Stimulated activated naive CD8-positive, alpha-beta T cell treated with anti-CD3 and anti-CD28 coated beads, Interleukin-15, Interleukin-2, amounts not matched to agents 100 ng/mL and 50 ng/mL, for 24 hours (primary cell): Measurements from ENCODE around the gene CRADD.
"Not testable (repeated sequence)": the region's sequence is repeated elsewhere in the genome, so short reads cannot be mapped to it uniquely, and the experiment has no call there.

Source experiments
- H3K27ac Mint-ChIP-seq: one replicate; pipeline ENCODE4 v1.8.0; 2021; ENCODE audit warnings: mild to moderate bottlenecking, mixed read lengths
- H3K27me3 Mint-ChIP-seq: one replicate; pipeline ENCODE4 v1.8.0; 2021; ENCODE audit warnings: mixed read lengths
- H3K36me3 Mint-ChIP-seq: one replicate; pipeline ENCODE4 v1.8.0; 2021; ENCODE audit warnings: low read depth, mixed read lengths
- H3K4me1 Mint-ChIP-seq: one replicate; pipeline ENCODE4 v1.8.0; 2021; ENCODE audit warnings: low read depth, mixed read lengths
- H3K4me3 Mint-ChIP-seq: one replicate; pipeline ENCODE4 v1.8.0; 2021; ENCODE audit warnings: mild to moderate bottlenecking, mixed read lengths
- H3K9me3 Mint-ChIP-seq: one replicate; pipeline ENCODE4 v1.8.0; 2021; ENCODE audit warnings: mixed read lengths

Gene CRADD

GRCh38 chr12:93746572-93747168 is 69.5 kb downstream of the CRADD start:
- H3K27me3 Mint-ChIP-seq: no peaks in the 10 kb centered on the region
- no peaks in the 10 kb centered on the region for H3K36me3 Mint-ChIP-seq
- H3K9me3 Mint-ChIP-seq: no peaks in the 10 kb centered on the region

DNA sequence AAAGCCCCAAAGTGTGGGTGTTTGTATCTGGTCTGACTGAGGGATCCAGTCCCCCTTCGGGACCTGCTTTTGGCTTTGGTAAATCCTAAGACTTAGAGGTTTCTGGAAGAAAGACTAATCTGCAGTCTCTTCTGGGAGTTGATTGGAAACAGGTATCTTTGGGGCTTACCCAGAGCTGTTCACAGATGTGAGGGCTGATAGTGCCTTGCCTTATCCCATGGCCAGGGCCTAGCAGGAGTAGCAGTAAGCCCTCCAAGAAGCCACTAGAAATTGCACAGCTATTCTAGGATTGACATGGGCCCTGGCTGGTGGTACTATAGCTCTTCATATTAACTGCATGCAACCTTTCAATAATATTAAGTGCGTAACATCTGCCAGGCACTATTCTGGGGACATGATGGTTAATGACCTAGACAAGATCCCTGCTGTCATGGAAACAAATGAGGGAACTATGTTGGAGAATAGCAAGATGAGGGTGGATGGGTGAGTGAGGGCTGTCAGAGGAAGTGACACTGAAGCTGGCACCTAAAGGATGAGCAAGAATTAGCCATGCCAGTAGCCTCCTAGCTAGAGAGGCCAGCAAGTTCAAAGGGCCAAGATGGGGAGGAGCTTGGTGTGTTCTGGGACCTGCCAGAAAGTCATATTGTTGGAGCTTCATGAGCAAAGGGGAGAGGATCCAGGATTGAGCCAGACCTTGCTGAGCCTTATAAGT is 71.7 kb downstream of the CRADD start:
- Mint-ChIP-seq H3K9me3 (peaks cover 11% of the 10 kb centered on the region), H3K36me3 (peaks cover 13% of the 10 kb centered on the region), H3K27me3 (no peaks in the 10 kb centered on the region), H3K27ac (no peak overlapping the region), H3K4me3 (no peak overlapping the region), H3K4me1 (peaks cover 12% of the 10 kb centered on the region)

More at GRCh38 chr12:93746572-93747168, 69.5 kb downstream of the CRADD start:
- no peak overlapping the region for H3K4me3 Mint-ChIP-seq
- H3K4me1 Mint-ChIP-seq: peaks cover 20% of the 10 kb centered on the region
- H3K27ac Mint-ChIP-seq: no peak overlapping the region

GRCh38 chr12:93749515-93749914 is 72.3 kb downstream of the CRADD start:
- Mint-ChIP-seq H3K9me3 (peaks cover 14% of the 10 kb centered on the region), H3K27ac (no peak overlapping the region), H3K27me3 (no peaks in the 10 kb centered on the region)

GRCh38 chr12:93750056-93750455 is 72.9 kb downstream of the CRADD start:
- H3K9me3 Mint-ChIP-seq: peaks cover 19% of the 10 kb centered on the region
- no peak overlapping the region for H3K4me3 Mint-ChIP-seq
- H3K36me3 Mint-ChIP-seq: peaks cover 20% of the 10 kb centered on the region
- peaks cover 11% of the 10 kb centered on the region for H3K4me1 Mint-ChIP-seq
- no peaks in the 10 kb centered on the region for H3K27me3 Mint-ChIP-seq
- H3K27ac Mint-ChIP-seq: no peak overlapping the region

More at GRCh38 chr12:93749515-93749914, 72.3 kb downstream of the CRADD start:
- peaks cover 12% of the 10 kb centered on the region for H3K4me1 Mint-ChIP-seq
- no peak overlapping the region for H3K4me3 Mint-ChIP-seq
- H3K36me3 Mint-ChIP-seq: peaks cover 17% of the 10 kb centered on the region

DNA sequence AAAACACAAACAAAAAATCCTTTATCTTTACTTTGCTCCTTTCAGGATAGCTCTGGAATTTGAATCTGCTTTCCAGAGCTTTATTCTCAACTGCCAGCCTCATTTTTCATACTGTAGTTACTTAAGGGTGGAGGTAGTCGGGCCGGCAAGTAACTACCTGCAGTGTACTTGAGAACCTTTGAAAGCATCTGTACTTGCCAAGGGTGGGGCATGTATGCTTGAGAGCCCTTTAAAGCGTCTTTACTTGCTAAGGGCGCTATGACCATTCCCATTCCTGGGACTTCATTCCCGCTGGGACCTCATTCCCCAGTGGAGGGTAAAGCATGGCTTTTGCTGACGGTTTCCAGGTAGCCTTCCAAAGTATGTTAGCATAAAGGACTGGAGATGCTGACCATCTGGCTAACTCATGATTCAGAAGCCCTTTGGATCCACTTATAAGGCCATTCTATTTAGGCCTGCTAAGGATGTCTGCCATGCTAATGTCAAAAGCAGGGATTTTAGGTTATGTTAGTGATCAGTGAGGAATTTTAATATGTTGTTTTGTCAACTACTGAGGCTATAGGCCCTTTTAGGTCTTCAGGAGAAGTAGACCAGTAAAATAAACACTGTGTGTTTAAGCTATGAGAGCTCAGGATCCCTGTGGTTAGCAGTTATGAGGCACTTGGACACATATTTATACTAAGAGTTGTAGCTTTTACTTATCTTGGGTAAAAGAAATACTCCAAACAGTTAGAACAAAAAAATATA is 74.9 kb downstream of the CRADD start:
- peaks cover 20% of the 10 kb centered on the region for H3K36me3 Mint-ChIP-seq

DNA sequence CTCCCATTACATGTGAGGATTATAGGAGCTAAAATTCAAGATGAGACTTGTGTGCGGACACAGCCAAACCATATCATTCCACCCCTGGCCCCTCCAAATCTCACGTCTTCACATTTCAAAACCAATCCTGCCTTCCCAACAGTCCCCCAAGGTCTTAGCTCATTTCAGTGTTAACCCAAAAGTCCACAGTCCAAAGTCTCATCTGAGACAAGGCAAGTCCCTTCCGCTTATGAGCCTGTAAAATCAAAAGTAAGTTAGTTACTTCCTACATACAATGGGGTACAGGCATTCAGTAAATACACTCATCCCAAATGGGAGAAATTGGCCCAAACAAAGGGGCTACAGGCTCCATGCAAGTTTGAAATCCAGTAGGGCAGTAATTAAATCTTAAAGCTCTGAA is 76.1 kb downstream of the CRADD start:
- H3K27me3 Mint-ChIP-seq: no peaks in the 10 kb centered on the region
- peaks cover 20% of the 10 kb centered on the region for H3K36me3 Mint-ChIP-seq
- H3K27ac Mint-ChIP-seq: no peak overlapping the region
- no peak overlapping the region for H3K4me3 Mint-ChIP-seq
- peaks cover 19% of the 10 kb centered on the region for H3K9me3 Mint-ChIP-seq
- H3K4me1 Mint-ChIP-seq: peaks cover 5% of the 10 kb centered on the region

More for the DNA sequence above, 74.9 kb downstream of the CRADD start:
- Mint-ChIP-seq H3K27me3 (no peaks in the 10 kb centered on the region), H3K27ac (no peak overlapping the region), H3K4me3 (no peak overlapping the region), H3K9me3 (peaks cover 19% of the 10 kb centered on the region), H3K4me1 (no peaks in the 10 kb centered on the region)

- H3K36me3 Mint-ChIP-seq: peaks cover 20% of the 10 kb centered on the region
- no peak overlapping the region for H3K27ac Mint-ChIP-seq
- peaks cover 6% of the 10 kb centered on the region for H3K4me1 Mint-ChIP-seq
- no peaks in the 10 kb centered on the region for H3K27me3 Mint-ChIP-seq
- peaks cover 19% of the 10 kb centered on the region for H3K9me3 Mint-ChIP-seq
- no peak overlapping the region for H3K4me3 Mint-ChIP-seq
These were observed 76.8 kb downstream of the CRADD start for GRCh38 chr12:93753838-93754429.

- H3K27ac Mint-ChIP-seq, H3K27me3 Mint-ChIP-seq, H3K4me3 Mint-ChIP-seq: not testable (repeated sequence)
- H3K9me3 Mint-ChIP-seq: peaks cover 19% of the 10 kb centered on the region
- H3K36me3 Mint-ChIP-seq: peaks cover 20% of the 10 kb centered on the region
- H3K4me1 Mint-ChIP-seq: peaks cover 12% of the 10 kb centered on the region
These were observed 77.7 kb downstream of the CRADD start for GRCh38 chr12:93754859-93755258.

DNA sequence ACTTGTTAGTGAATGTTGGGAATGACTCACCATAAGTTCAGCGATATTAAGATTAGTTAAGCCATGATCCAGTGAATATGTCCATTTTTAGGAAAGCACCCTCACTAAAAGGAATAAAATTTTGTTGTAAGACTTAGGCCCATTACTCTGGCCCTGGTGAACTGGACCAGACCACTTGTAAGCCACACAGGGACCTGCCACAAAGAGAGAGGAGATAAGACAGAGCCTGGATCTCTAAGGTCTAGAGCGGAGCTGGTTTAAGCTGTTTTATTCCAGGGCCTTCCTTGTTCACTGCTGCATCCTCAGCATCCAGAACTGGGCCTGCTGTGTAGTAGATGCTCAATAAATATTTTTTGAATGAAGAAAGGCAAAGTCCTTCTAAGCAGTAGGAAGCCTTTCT is 79.1 kb downstream of the CRADD start:
- Mint-ChIP-seq H3K9me3 (peaks cover 19% of the 10 kb centered on the region), H3K36me3 (peaks cover 20% of the 10 kb centered on the region), H3K27ac (no peak overlapping the region), H3K4me1 (peaks cover 15% of the 10 kb centered on the region), H3K27me3 (no peaks in the 10 kb centered on the region), H3K4me3 (no peak overlapping the region)

DNA sequence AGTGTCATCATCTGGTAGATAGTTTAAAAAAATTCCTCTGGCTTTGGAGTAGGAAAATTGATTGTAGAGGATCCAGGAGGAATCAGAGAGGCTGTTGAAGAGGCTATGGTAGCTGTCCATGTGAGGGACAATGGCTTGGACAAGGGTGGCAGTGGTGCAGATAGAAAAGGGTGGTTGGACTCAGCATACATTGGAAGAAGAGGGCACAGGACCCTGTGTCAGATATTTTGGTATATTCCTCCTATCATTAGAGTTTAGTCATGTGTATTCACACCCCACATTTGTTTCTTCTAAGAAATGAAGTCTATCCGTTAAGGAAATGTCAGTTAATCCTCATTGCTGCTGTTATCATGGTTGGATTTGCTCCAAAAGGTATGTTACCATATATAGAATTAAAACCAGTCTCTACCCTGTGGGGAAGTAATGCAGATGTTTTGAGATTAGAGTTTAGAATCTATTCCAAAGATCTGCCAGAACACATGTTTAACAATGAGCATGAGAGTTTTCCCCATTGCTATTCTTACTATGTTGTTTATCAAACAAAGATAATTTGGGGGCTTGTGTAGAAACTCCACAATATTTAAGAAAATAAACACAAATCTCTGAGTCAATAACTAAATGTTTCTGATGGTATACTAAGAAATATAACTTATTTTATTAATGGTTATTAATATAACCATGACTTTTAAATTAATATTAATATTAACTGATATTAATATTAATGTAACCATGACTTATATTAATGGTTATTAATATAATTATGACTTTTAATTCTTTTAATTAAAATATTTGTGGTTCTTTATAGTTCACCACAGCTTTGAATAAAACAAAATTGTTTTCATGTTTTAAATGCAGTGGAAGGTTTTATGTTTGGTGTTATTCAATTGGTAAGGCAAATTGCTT is 80.9 kb downstream of the CRADD start:
- H3K4me3 Mint-ChIP-seq: no peak overlapping the region

GRCh38 chr12:93758801-93759373 is 81.7 kb downstream of the CRADD start:
- H3K9me3 Mint-ChIP-seq: peaks cover 8% of the 10 kb centered on the region
- no peak overlapping the region for H3K27ac Mint-ChIP-seq
- no peaks in the 10 kb centered on the region for H3K27me3 Mint-ChIP-seq
- H3K36me3 Mint-ChIP-seq: peaks cover 8% of the 10 kb centered on the region
- no peak overlapping the region for H3K4me3 Mint-ChIP-seq
- peaks cover 27% of the 10 kb centered on the region for H3K4me1 Mint-ChIP-seq

More for the DNA sequence above, 80.9 kb downstream of the CRADD start:
- Mint-ChIP-seq H3K9me3 (peaks cover 12% of the 10 kb centered on the region), H3K4me1 (peaks cover 18% of the 10 kb centered on the region), H3K36me3 (peaks cover 13% of the 10 kb centered on the region), H3K27me3 (no peaks in the 10 kb centered on the region), H3K27ac (no peak overlapping the region)

DNA sequence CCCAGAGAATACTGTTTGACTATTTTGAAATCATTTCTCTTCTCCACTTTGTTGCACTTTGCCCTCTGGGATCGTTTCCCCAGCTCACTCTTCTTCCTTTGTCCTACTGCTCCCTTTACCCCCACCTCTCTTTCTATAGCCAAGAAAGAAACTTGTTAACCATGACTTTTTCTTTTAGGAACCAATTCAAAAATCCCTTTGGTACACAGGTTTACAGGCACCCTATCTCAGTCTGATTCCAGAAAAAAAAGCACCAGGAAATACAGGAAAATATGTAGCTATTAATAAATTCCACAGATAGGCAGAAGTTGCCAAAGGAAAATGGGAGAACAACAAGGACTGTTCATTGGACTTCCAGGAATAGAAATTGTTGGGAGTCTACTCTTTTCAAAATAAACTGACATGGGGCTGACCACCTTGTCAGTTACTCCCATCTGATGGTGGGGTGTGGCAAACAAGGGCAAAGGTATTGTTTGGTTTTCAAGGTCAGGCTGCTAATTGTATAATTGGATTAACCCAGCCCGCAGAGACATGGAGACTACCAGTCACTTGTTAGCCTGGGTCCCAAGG is 82.4 kb downstream of the CRADD start:
- H3K36me3 Mint-ChIP-seq: peaks cover 3% of the 10 kb centered on the region
- H3K4me3 Mint-ChIP-seq: no peak overlapping the region
- peaks cover 4% of the 10 kb centered on the region for H3K9me3 Mint-ChIP-seq
- no peaks in the 10 kb centered on the region for H3K27me3 Mint-ChIP-seq
- no peak overlapping the region for H3K27ac Mint-ChIP-seq
- peaks cover 28% of the 10 kb centered on the region for H3K4me1 Mint-ChIP-seq

DNA sequence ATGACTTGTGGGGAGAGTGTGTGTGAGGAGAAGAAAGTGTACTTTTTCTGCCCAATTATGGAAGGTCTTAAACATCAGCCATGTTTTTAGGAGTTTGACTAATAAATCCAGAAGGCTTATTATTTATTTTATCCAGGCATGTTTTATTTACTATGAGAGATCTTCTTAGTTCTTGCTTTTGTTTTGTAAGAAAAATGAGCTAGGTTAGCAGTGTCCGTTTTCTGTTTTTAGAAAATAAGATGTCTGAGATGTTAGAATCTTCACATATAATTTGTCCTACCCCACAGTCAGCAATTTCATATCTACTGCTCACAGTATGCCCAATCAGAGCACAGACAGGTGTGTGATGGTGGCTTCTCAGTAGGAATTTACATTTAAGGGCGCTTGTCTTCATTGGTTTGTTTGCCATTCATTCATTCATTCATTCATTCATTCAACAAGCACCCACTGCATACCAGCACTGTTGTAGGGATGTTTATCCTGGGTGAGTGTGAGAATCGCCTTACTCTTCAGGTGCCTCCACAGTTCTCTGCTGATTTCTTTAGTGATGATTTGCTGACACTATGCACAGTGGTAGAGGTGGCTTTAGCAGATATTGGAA is 83.2 kb downstream of the CRADD start:
- H3K27me3 Mint-ChIP-seq: no peaks in the 10 kb centered on the region
- no peak overlapping the region for H3K27ac Mint-ChIP-seq
- peaks cover 28% of the 10 kb centered on the region for H3K4me1 Mint-ChIP-seq
- H3K4me3 Mint-ChIP-seq: no peak overlapping the region
- no peaks in the 10 kb centered on the region for H3K36me3 Mint-ChIP-seq
- no peaks in the 10 kb centered on the region for H3K9me3 Mint-ChIP-seq
